Body of pancreas (tissue), 4 donors: ENCODE data around the gene SELENOO. TPM values are rescaled to one million over a fixed set of nuclear protein-coding genes. Genes with fewer than 3 reads are reported as not detected.
A peak's percentile ranks its signal among the peaks of the same experiment; 100 is the strongest.

ENCODE experiments used
- ATAC-seq: fragments of 150-250 bp; one replicate; pipeline ENCODE4 v1.9.1; 2016
- DNase-seq, 4 donors: peaks; one replicate each; pipeline ENCODE4 v3.0.0-alpha.2; 2019
- H3K27ac ChIP-seq, 4 donors: fragments of 200-600 bp; sonication (generic); 1 replicate in 3 of 4; 2 replicates in 1 of 4; pipeline versions ENCODE4 v1.5.1 to v1.6.1; 2016 to 2019; ENCODE audit warnings: mild to moderate bottlenecking in 1 of 4, mixed read lengths in 1 of 4, moderate library complexity in 1 of 4
- H3K27me3 ChIP-seq, 2 donors: fragments of 200-600 bp; sonication (generic); one replicate each; pipeline ENCODE4 v1.6.0; 2016; ENCODE audit warnings: mild to moderate bottlenecking in 1 of 2
- H3K36me3 ChIP-seq, 2 donors: fragments of 200-600 bp; sonication (generic); replicated peaks in 1 of 2; 2 replicates each; pipeline ENCODE4 v1.5.1; 2016; ENCODE audit warnings: low read depth in 2 of 2; ENCODE audit not compliant: insufficient read depth in 1 of 2
- H3K4me1 ChIP-seq: fragments of 200-600 bp; sonication (generic); one replicate; pipeline ENCODE4 v1.6.0; 2016
- H3K4me3 ChIP-seq, 2 donors: fragments of 200-600 bp; sonication (generic); 1 replicate in 1 of 2; 2 replicates in 1 of 2; pipeline ENCODE4 v1.5.1; 2016 to 2019
- H3K9me3 ChIP-seq, 3 donors: fragments of 200-600 bp; sonication (generic); 1 replicate in 2 of 3; 2 replicates in 1 of 3; pipeline ENCODE4 v1.5.1; 2016
- POLR2A ChIP-seq, 3 donors: fragments of 450-650 bp; IDR thresholded peaks; one replicate each; pipeline ENCODE4 v1.6.1; 2016; ENCODE audit warnings: antibody characterized with exemption in 3 of 3, mild to moderate bottlenecking in 2 of 3
- WGBS, 2 donors: methylation state at CpG; one replicate each; pipeline ENCODE4 v1.1.5; 2017; 5-methylcytosine and 5-hydroxymethylcytosine counted together
- intact Hi-C: fragments of 100-400 bp; cut with DNase I; formaldehyde crosslinking; loops from one replicate; pipeline ENCODE4 v1.15.1; 2023
- total RNA-seq, 2 donors: library from RNA; depleted of rRNA; stranded (reverse); fragments of >200 nt; gene quantifications; one replicate each; pipeline ENCODE4 v1.1.0, GENCODE V29; 2016
- TF ChIP-seq, protein P1 (sequence below), 7 experiments: fragments of 450-650 bp in 4 of 7; fragments of 200-600 bp in 3 of 7; sonication (generic) in 3 of 7; IDR thresholded peaks; one replicate each; pipeline ENCODE4 v1.5.1; 2016 to 2019; ENCODE audit warnings: antibody characterized with exemption in 7 of 7

SELENOO gene
- total RNA-seq, 2 donors from 2014 or later, result 23.6 to 57.4 TPM

DNA sequence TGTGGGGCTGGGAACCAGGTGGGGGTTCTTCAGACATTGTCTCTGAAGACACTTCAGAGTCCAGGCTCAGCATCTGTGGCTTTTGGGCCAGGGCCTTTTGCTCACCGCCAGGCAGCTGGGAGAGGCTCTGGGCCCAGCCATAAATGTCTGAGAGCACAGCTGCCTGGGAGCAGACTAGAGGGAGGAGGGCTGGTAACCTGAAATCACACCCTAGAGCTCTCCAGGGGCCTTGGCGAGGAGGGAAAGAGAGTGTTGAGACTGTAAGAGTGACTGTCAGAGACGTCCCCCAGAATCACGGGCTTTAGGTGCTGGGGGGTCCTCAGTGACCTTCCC, 11.0 kb upstream of the SELENOO start:
- no peaks in the 10 kb centered on the region for H3K27me3 ChIP-seq
- no peak overlapping the region for H3K4me3 ChIP-seq
- DNase-seq (no peak), ATAC-seq (no peak)
- intact Hi-C loops, result no loop called here
- H3K27ac ChIP-seq, result peak overlapping the region; percentile 78 to 88 (median 85)
- H3K4me1 ChIP-seq, result peaks cover 79% of the 10 kb centered on the region
- TF ChIP-seq POLR2A (IDR thresholded peaks at IDR 0.05), result no peak
- TF ChIP-seq, protein P1, sequence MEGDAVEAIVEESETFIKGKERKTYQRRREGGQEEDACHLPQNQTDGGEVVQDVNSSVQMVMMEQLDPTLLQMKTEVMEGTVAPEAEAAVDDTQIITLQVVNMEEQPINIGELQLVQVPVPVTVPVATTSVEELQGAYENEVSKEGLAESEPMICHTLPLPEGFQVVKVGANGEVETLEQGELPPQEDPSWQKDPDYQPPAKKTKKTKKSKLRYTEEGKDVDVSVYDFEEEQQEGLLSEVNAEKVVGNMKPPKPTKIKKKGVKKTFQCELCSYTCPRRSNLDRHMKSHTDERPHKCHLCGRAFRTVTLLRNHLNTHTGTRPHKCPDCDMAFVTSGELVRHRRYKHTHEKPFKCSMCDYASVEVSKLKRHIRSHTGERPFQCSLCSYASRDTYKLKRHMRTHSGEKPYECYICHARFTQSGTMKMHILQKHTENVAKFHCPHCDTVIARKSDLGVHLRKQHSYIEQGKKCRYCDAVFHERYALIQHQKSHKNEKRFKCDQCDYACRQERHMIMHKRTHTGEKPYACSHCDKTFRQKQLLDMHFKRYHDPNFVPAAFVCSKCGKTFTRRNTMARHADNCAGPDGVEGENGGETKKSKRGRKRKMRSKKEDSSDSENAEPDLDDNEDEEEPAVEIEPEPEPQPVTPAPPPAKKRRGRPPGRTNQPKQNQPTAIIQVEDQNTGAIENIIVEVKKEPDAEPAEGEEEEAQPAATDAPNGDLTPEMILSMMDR (IDR thresholded peaks at IDR 0.05), result no peak
- H3K9me3 ChIP-seq, result no peaks in the 10 kb centered on the region
- no peaks in the 10 kb centered on the region for H3K36me3 ChIP-seq
- 23% methylated on average over 4 of the region's 4 CpGs; no CpG with 5 or more reads in 1 of the 2 donors for WGBS, 2 donors

DNA sequence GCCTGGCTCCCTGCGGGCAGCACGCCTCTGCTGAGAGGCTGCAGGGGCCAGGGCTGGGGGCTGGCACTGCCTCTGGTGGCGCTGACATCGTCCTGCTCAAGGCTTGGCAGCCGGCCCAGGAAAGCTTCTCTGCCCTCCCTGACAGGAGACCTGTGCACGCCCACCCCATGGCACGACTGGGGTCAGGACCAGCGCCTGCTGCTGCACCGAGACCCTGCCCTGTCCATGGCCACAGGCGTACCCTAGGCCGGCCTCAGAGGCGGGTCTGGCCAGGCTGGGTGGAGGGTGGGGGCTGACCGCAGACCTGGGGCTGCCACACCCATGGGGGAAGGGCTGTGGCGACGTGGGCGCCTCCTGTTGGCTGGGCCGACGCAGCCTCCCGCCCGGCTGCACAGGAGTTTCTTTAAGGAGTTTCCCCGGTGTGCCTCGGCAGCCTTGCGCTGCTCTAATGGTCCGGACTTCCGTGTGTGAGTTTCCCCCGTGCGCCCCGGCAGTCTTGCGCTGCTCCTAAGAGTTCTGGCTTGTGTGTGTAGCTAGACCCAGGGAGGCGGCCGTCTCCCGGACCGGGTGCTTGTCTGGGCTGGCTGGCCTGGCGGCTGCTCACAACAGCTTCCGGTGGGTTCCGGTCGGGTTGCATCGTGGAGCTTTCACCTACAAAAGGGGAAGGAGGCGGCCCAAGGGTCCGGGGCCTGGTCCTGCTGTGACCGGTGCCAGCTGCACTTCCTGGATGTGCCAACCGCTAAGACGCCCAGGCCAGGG, 10.4 kb upstream of the SELENOO start:
- Histone ChIP-seq H3K36me3 (no peaks in the 10 kb centered on the region), H3K4me1 (peaks cover 75% of the 10 kb centered on the region), H3K27me3 (no peaks in the 10 kb centered on the region), H3K27ac (peak overlapping the region; percentile 78 to 88 (median 85)), H3K4me3 (peak overlapping the region in 1 of 2 donors; percentile 0), H3K9me3 (no peaks in the 10 kb centered on the region)
- DNase-seq (peak; percentile 84 to 91 (median 88)), ATAC-seq (peak; percentile 71)
- TF ChIP-seq POLR2A (IDR thresholded peaks at IDR 0.05), result peak; percentile 68 to 75 (median 71)
- TF ChIP-seq, protein P1 (IDR thresholded peaks at IDR 0.05), result peak in 6 of 7 experiments; percentile 10 to 42 (median 34)
- 5% methylated on average over 43 of the region's 43 CpGs; no CpG with 5 or more reads in 1 of the 2 donors for WGBS, 2 donors
- intact Hi-C loops, result no loop called here

DNA sequence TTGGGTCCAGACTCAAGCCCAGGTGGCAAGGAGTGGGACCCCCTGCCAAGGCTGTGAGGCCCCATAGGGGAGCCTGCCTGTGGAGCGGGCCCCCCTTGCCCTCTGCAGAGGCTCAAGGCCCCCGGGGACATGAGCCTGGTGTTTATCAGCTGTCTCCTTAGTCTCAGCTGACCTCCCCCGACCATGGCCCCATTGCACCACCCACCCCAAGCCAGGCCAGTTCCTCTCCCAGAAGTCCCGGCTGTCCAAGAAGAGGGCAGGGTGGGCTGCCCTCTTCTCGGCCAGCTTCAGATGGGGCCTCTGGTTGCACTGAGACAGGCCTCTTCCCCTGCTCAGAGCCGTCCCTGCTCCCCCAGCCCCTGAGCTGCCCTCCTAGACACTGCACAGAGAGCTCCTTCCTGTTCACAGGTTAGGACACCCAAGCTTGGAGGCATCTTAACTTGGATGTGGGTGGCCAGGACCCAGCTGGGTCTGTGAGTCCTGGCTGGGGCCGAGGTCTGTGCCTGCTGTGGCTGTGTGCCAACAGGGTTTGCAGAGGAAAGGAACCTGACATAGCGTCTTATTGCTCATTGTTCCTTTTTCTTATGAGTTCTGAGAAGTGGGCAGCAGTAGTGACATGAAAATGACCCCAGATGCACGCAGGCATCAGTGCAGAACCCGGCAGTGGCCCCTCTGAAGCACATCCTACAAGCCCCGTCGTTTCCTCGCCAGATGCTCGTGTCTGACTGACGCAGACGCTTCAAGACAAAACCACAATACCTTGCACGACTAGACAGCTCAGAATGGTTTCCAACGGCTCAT, 9.7 kb upstream of the SELENOO start:
- DNase-seq (peak in 3 of 4 donors; percentile 50 to 71 (median 53)), ATAC-seq (no peak)
- no peaks in the 10 kb centered on the region for H3K9me3 ChIP-seq
- H3K4me3 ChIP-seq, result peak overlapping the region in 1 of 2 donors; percentile 0
- H3K36me3 ChIP-seq, result no peaks in the 10 kb centered on the region
- TF ChIP-seq, protein P1 (IDR thresholded peaks at IDR 0.05), result no peak
- TF ChIP-seq POLR2A (IDR thresholded peaks at IDR 0.05), result peak in 1 of 3 donors; percentile 14
- peak overlapping the region; percentile 78 to 88 (median 85) for H3K27ac ChIP-seq
- intact Hi-C loops, result no loop called here
- WGBS, 2 donors, result 36 to 49% methylated on average over 13 to 18 of the region's 18 CpGs
- H3K27me3 ChIP-seq, result no peaks in the 10 kb centered on the region
- peaks cover 73% of the 10 kb centered on the region for H3K4me1 ChIP-seq

DNA sequence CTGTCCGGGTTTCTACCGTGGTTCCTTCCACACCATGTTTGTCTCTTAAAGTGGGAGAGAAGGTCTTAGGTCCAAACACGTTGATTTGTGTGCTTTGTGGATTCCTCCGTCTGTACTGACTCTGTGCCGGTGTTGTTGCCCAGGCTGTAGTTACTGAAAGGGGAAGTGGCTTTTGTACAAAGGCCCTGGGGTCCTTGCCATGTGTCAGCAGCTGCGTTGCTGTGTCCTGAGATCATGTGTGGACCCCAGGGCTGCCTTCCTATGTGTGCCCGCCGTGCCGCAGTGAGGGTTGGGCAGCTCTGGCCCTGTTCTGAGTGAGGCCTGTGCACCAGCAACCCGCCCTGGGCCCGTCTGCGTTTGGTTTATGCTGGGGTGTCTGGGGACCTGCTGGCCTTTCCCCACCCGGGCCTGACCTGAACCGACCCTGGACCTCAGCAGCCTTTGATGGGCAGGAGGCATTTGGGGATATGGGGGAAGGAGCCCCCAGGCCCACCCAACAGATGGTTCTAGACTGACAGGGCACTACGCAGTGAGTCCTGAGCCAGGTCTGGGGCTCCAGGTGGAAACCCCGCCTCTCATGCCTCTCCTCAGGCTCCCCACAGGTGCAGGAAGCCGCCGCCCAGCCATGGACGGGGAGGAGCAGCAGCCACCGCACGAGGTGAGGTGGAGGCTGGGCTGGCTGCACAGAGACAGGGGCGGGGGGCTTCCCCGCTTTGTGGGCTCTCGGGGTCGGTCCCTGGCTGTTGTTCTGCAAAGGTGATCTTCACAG, 8.2 kb upstream of the SELENOO start:
- Histone ChIP-seq H3K27me3 (no peaks in the 10 kb centered on the region), H3K27ac (peak overlapping the region; percentile 38 to 88 (median 85)), H3K9me3 (no peaks in the 10 kb centered on the region), H3K4me3 (no peak overlapping the region), H3K36me3 (no peaks in the 10 kb centered on the region), H3K4me1 (peaks cover 62% of the 10 kb centered on the region)
- ATAC-seq, result no peak
- intact Hi-C loops, result no loop called here
- WGBS, 2 donors, result 37 to 53% methylated on average over 6 to 25 of the region's 25 CpGs
- peak in 1 of 4 donors; percentile 79 for DNase-seq
- peak in 1 of 3 donors; percentile 24 for TF ChIP-seq POLR2A (IDR thresholded peaks at IDR 0.05)
- TF ChIP-seq, protein P1 (IDR thresholded peaks at IDR 0.05), result no peak
